ENCODE data around the gene OLIG3.

OLIG3 gene

DNA sequence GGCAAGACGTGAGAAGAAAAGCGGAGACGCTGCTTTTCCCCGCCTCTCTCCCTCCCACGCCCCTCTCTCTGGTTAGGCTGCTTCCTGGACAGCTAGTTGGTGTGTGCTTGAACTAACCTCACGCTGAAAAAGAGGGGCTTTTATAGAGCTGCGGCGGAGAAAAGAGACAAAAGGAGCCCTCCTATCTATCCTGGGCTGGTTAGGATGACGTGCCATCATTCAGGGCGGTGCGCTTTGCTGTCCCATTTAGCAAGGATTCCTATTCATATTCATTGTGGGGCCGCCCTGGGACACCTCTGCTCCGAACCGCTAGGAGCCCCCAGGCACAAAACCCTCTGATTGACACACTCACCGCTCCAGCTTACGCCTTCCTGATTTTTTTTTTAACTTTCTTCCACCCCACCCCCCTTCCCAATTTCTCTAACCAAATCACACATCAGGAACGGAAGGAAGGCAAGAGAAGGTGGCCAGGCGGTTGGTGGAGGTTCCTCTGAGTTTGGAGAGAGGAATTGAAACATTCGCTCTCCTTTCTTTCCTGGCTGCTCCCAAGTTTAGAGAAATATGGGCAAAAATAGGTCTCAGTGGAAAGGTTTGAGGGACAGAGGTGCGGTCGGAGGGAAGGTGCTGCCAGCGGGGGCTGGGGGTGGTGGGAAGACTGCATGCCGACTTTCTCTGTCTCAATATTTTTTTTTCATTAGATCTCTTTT lies at the start of gene OLIG3:
OLIG3 (minus strand) TSS at position 114 of the 707 bp plus-strand sequence. CDS start 224 bp downstream, outside the sequence.
- TF ChIP-seq ZNF501 (tag by site-specific recombination; IDR thresholded peaks at IDR 0.05) (no peak), ZNF626 (tag by site-specific recombination; IDR thresholded peaks at IDR 0.05) (no peak), ZNF140 (tag by site-specific recombination; IDR thresholded peaks at IDR 0.05) (no peak), WT1 (tag by site-specific recombination; IDR thresholded peaks at IDR 0.05) (no peak), ZNF10 (tag by site-specific recombination; IDR thresholded peaks at IDR 0.05) (no peak), SALL2 (tag by site-specific recombination; IDR thresholded peaks at IDR 0.05; ENCODE audit: borderline replicate concordance) (no peak), ZNF184 (tag by site-specific recombination; IDR thresholded peaks at IDR 0.05) (no peak)
- TF ChIP-seq, protein P1, sequence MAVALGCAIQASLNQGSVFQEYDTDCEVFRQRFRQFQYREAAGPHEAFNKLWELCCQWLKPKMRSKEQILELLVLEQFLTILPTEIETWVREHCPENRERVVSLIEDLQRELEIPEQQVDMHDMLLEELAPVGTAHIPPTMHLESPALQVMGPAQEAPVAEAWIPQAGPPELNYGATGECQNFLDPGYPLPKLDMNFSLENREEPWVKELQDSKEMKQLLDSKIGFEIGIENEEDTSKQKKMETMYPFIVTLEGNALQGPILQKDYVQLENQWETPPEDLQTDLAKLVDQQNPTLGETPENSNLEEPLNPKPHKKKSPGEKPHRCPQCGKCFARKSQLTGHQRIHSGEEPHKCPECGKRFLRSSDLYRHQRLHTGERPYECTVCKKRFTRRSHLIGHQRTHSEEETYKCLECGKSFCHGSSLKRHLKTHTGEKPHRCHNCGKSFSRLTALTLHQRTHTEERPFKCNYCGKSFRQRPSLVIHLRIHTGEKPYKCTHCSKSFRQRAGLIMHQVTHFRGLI (tag by site-specific recombination; IDR thresholded peaks at IDR 0.05), result no peak
- TF ChIP-seq, protein P2, sequence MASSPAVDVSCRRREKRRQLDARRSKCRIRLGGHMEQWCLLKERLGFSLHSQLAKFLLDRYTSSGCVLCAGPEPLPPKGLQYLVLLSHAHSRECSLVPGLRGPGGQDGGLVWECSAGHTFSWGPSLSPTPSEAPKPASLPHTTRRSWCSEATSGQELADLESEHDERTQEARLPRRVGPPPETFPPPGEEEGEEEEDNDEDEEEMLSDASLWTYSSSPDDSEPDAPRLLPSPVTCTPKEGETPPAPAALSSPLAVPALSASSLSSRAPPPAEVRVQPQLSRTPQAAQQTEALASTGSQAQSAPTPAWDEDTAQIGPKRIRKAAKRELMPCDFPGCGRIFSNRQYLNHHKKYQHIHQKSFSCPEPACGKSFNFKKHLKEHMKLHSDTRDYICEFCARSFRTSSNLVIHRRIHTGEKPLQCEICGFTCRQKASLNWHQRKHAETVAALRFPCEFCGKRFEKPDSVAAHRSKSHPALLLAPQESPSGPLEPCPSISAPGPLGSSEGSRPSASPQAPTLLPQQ (tag by site-specific recombination; IDR thresholded peaks at IDR 0.05), result no peak
- TF ChIP-seq, protein P3, sequence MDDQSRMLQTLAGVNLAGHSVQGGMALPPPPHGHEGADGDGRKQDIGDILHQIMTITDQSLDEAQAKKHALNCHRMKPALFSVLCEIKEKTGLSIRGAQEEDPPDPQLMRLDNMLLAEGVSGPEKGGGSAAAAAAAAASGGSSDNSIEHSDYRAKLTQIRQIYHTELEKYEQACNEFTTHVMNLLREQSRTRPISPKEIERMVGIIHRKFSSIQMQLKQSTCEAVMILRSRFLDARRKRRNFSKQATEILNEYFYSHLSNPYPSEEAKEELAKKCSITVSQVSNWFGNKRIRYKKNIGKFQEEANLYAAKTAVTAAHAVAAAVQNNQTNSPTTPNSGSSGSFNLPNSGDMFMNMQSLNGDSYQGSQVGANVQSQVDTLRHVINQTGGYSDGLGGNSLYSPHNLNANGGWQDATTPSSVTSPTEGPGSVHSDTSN (CRISPR knock-in tag; IDR thresholded peaks at IDR 0.05), result no peak
- no peaks in the 10 kb centered on the region for H3K9me3 ChIP-seq (ENCODE audit: control insufficient read depth, insufficient read depth, low read depth, low read length)
- CTCF ChIA-PET, result interaction anchor here (0.7 to 0.8 kb wide), 2 partner anchors 73 to 196 kb away, joined by 4 to 7 read pairs; no protein-coding TSS in a partner anchor
- no peaks in the 10 kb centered on the region for H3K4me1 ChIP-seq (ENCODE audit: control insufficient read depth, insufficient read depth, low read length)
- H3K4me3 ChIP-seq (ENCODE audit: low read depth, low read length), result peak within 1 kb of the TSS; percentile 40
- H3K27ac ChIP-seq (ENCODE audit: extremely low read depth, low read depth, low read length), result no peak within 1 kb of the TSS; the same call in 1 of the 2 replicates
- POLR2A ChIA-PET, result interaction anchor here (0.7 kb wide), 1 partner anchor 406 kb away, joined by 5 read pairs; no protein-coding TSS in a partner anchor
- H3K36me3 ChIP-seq (ENCODE audit: control insufficient read depth in 2 of 2, insufficient read depth in 1 of 2, low read length in 2 of 2), result no peaks in the 10 kb centered on the region

DNA sequence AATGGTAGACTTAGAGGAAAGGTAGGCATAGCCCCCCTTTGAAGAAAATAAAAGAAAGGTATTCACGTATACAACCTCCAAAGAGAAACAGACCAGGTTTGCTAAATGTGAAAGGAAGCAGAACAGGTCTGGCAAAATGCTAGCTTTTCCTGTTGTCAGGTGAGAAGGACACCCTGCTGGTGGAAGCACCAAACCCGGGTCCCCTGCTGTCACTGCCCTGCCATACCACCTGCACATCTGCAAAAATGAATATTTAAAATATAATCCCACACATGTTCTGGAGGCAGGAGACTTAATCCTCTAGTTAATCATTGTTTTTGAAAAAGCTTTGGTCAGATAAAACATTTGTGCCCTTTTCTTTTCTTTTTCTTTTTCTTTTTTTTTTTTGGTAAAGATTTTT lies 48.9 kb upstream of the OLIG3 start:
- Histone ChIP-seq H3K27ac (ENCODE audit: extremely low read depth, low read depth, low read length) (no peak overlapping the region), H3K4me3 (ENCODE audit: low read depth, low read length) (no peak overlapping the region), H3K9me3 (ENCODE audit: control insufficient read depth, insufficient read depth, low read depth, low read length) (no peaks in the 10 kb centered on the region), H3K4me1 (ENCODE audit: control insufficient read depth, insufficient read depth, low read length) (peaks cover 3% of the 10 kb centered on the region; the same call in 1 of the 2 replicates), H3K36me3 (ENCODE audit: control insufficient read depth in 2 of 2, insufficient read depth in 1 of 2, low read length in 2 of 2) (no peaks in the 10 kb centered on the region)
- ChIA-PET POLR2A (no interaction called here), CTCF (interaction anchor here (0.6 kb wide), 1 partner anchor 36 kb away, joined by 4 read pairs; no protein-coding TSS in a partner anchor)
- TF ChIP-seq, protein P4, sequence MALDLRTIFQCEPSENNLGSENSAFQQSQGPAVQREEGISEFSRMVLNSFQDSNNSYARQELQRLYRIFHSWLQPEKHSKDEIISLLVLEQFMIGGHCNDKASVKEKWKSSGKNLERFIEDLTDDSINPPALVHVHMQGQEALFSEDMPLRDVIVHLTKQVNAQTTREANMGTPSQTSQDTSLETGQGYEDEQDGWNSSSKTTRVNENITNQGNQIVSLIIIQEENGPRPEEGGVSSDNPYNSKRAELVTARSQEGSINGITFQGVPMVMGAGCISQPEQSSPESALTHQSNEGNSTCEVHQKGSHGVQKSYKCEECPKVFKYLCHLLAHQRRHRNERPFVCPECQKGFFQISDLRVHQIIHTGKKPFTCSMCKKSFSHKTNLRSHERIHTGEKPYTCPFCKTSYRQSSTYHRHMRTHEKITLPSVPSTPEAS (tag by site-specific recombination; IDR thresholded peaks at IDR 0.05), result no peak
- TF ChIP-seq ZNF114 (tag by site-specific recombination; IDR thresholded peaks at IDR 0.05) (no peak), ZNF140 (tag by site-specific recombination; IDR thresholded peaks at IDR 0.05) (no peak), YY1 (tag by site-specific recombination; IDR thresholded peaks at IDR 0.05) (no peak), ZNF48 (tag by site-specific recombination; IDR thresholded peaks at IDR 0.05) (no peak), ZNF658 (tag by site-specific recombination; IDR thresholded peaks at IDR 0.05) (no peak), ZNF473 (tag by site-specific recombination; IDR thresholded peaks at IDR 0.05) (no peak), ZNF391 (tag by site-specific recombination; IDR thresholded peaks at IDR 0.05; ENCODE audit: borderline replicate concordance, low read depth) (no peak), ZBTB1 (tag by site-specific recombination; IDR thresholded peaks at IDR 0.05) (no peak)

All from HEK293 (cell line).